MCF 10A (cell line): ENCODE results near the gene DYDC2. TPM values are rescaled to one million over a fixed set of nuclear protein-coding genes. Genes with fewer than 3 reads are reported as not detected.
"Not testable (repeated sequence)": the region's sequence is repeated elsewhere in the genome, so short reads cannot be mapped to it uniquely, and the experiment has no call there.

Experiments used
- BruUV-seq: library from RNA; stranded (reverse); fragments of 400-500 nt; replicated peaks from 2 replicates; lab custom pipeline; 2021; lab: Mats Ljungman, UMichigan
- CTCF ChIA-PET: fragments of 300-600 bp; sonication (Branson Sonifier 250); formaldehyde crosslinking; extraction: SDS; loops from one replicate; lab custom pipeline; 2021; ENCODE audit warnings: antibody characterized with exemption, inconsistent platforms; lab: Yijun Ruan, JAX
- POLR2A ChIA-PET: fragments of 300-600, 350-650 bp; sonication (Branson Sonifier 250); formaldehyde crosslinking; extraction: SDS; loops from one replicate; lab custom pipeline; 2020; ENCODE audit warnings: antibody characterized with exemption, inconsistent platforms; lab: Yijun Ruan, JAX
- DNase-seq: peaks from one replicate; pipeline ENCODE4 v3.0.0-alpha.2; 2018; ENCODE audit not compliant: unreplicated experiment
- H3K27ac Mint-ChIP-seq: one replicate; pipeline ENCODE4 v1.8.0; 2022; ENCODE audit warnings: mild to moderate bottlenecking, low read depth, mixed read lengths; ENCODE audit not compliant: unreplicated experiment
- H3K27me3 Mint-ChIP-seq: one replicate; pipeline ENCODE4 v1.8.0; 2022; ENCODE audit warnings: mixed read lengths; ENCODE audit not compliant: insufficient read depth, unreplicated experiment
- H3K36me3 Mint-ChIP-seq: one replicate; pipeline ENCODE4 v1.8.0; 2022; ENCODE audit warnings: mild to moderate bottlenecking, moderate library complexity, mixed read lengths; ENCODE audit not compliant: insufficient read depth, unreplicated experiment
- H3K4me1 Mint-ChIP-seq: one replicate; pipeline ENCODE4 v1.8.0; 2022; ENCODE audit warnings: mixed read lengths; ENCODE audit not compliant: insufficient read depth, unreplicated experiment
- H3K4me3 Mint-ChIP-seq: one replicate; pipeline ENCODE4 v1.8.0; 2022; ENCODE audit warnings: mild to moderate bottlenecking, moderate library complexity, mixed read lengths; ENCODE audit not compliant: unreplicated experiment
- H3K9me3 Mint-ChIP-seq: one replicate; pipeline ENCODE4 v1.8.0; 2022; ENCODE audit warnings: mixed read lengths; ENCODE audit not compliant: unreplicated experiment
- CTCF ChIP-seq: fragments of 200-600 bp; IDR thresholded peaks from one replicate; pipeline ENCODE4 v1.8.0; 2022; ENCODE audit warnings: antibody characterized with exemption, mild to moderate bottlenecking; ENCODE audit not compliant: unreplicated experiment
- intact Hi-C: fragments of 100-400 bp; cut with micrococcal nuclease; formaldehyde crosslinking; loops from 2 replicates; pipeline ENCODE4 v1.14.1; 2022
- total RNA-seq: library from RNA; stranded (reverse); gene quantifications from 2 replicates; pipeline ENCODE4 v1.2.3, GENCODE V29; 2022

The DYDC2 gene
- total RNA-seq, 1 experiment from 2014 or later: not detected

GRCh38 chr10:80350251-80350650 is 6.3 kb upstream of the DYDC2 start:
- CTCF ChIA-PET: interaction anchor here (0.6 to 1.2 kb wide), 2 partner anchors 9 to 88 kb away, joined by 3 read pairs; no protein-coding TSS in a partner anchor

GRCh38 chr10:80351220-80351619 is 5.4 kb upstream of the DYDC2 start:
- ChIA-PET CTCF (no interaction called here), POLR2A (interaction anchor here (0.7 to 1.0 kb wide), 2 partner anchors 13 to 62 kb away, joined by 3 read pairs; no protein-coding TSS in a partner anchor)
- Mint-ChIP-seq H3K27me3 (no peaks in the 10 kb centered on the region), H3K4me3 (no peak overlapping the region), H3K27ac (no peak overlapping the region), H3K9me3 (no peaks in the 10 kb centered on the region), H3K4me1 (no peaks in the 10 kb centered on the region), H3K36me3 (no peaks in the 10 kb centered on the region)
- DNase-seq: no peak
- no TSS peak for BruUV-seq
- no peak for TF ChIP-seq CTCF
- intact Hi-C loops: no loop called here

More at GRCh38 chr10:80350251-80350650, 6.3 kb upstream of the DYDC2 start:
- Mint-ChIP-seq H3K27ac (no peak overlapping the region), H3K9me3 (no peaks in the 10 kb centered on the region), H3K27me3 (no peaks in the 10 kb centered on the region), H3K4me1 (no peaks in the 10 kb centered on the region), H3K4me3 (no peak overlapping the region), H3K36me3 (no peaks in the 10 kb centered on the region)
- POLR2A ChIA-PET: interaction anchor here (0.6 kb wide), 1 partner anchor 25 kb away, joined by 3 read pairs; no protein-coding TSS in a partner anchor
- intact Hi-C loops: no loop called here
- DNase-seq: no peak
- TF ChIP-seq CTCF: no peak
- no TSS peak for BruUV-seq

GRCh38 chr10:80356989-80357850 is 639 bp downstream of the DYDC2 start:
- H3K4me3 Mint-ChIP-seq: no peak overlapping the region
- no peaks in the 10 kb centered on the region for H3K4me1 Mint-ChIP-seq
- peak; percentile 16 for DNase-seq
- TF ChIP-seq CTCF: no peak
- POLR2A ChIA-PET: no interaction called here
- H3K36me3 Mint-ChIP-seq: no peaks in the 10 kb centered on the region
- no TSS peak for BruUV-seq
- H3K9me3 Mint-ChIP-seq: no peaks in the 10 kb centered on the region
- intact Hi-C loops: no loop called here
- no peaks in the 10 kb centered on the region for H3K27me3 Mint-ChIP-seq
- no peak overlapping the region for H3K27ac Mint-ChIP-seq
- CTCF ChIA-PET: interaction anchor here (0.7 kb wide), 1 partner anchor 20 kb away, joined by 3 read pairs; no protein-coding TSS in a partner anchor

- no peaks in the 10 kb centered on the region for H3K4me1 Mint-ChIP-seq
- no TSS peak for BruUV-seq
- no peak for DNase-seq
- no peak overlapping the region for H3K4me3 Mint-ChIP-seq
- TF ChIP-seq CTCF: no peak
- ChIA-PET CTCF (interaction anchor here (0.7 kb wide), 1 partner anchor 20 kb away, joined by 3 read pairs; no protein-coding TSS in a partner anchor), POLR2A (no interaction called here)
- H3K27me3 Mint-ChIP-seq: no peaks in the 10 kb centered on the region
- no peak overlapping the region for H3K27ac Mint-ChIP-seq
- no peaks in the 10 kb centered on the region for H3K36me3 Mint-ChIP-seq
- intact Hi-C loops: no loop called here
- H3K9me3 Mint-ChIP-seq: no peaks in the 10 kb centered on the region
These were observed 1.2 kb downstream of the DYDC2 start for GRCh38 chr10:80357851-80358125.

GRCh38 chr10:80358925-80359324 is 2.3 kb downstream of the DYDC2 start:
- H3K4me3 Mint-ChIP-seq, H3K4me1 Mint-ChIP-seq, intact Hi-C loops, CTCF ChIA-PET, H3K27ac Mint-ChIP-seq, DNase-seq, H3K27me3 Mint-ChIP-seq, H3K36me3 Mint-ChIP-seq, H3K9me3 Mint-ChIP-seq, POLR2A ChIA-PET, BruUV-seq: not testable (repeated sequence)
